Right forelimb (tissue), 1 donor: Measurements from ENCODE around the gene OR6A2.
"Not testable (repeated sequence)": the region's sequence is repeated elsewhere in the genome, so short reads cannot be mapped to it uniquely, and the experiment has no call there.

Experiments
- DNase-seq: peaks from one replicate; pipeline ENCODE4 v3.0.0-alpha.2; 2018

OR6A2 gene

DNA sequence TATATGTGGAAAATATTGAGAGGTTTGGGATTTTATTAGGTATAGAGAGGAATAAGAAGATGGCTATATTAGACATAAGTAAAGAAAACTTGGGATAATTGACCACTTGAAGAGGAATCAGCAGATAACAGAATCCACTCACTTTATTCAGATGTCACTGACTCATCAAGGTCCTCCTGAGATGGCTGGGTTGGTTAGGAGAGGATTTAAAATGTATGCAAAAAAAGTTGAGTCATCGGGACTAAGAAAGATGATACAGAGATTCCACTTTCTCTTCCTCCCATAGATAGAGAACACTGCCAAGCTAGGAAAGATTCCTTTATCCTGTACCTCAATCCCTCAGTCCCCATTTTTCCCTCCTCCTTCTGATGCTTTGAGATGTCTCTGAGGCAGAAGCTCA lies at the start of gene OR6A2:
TSS of gene OR6A2 (minus strand) at position 288 of the 400 bp plus-strand sequence. CDS start 3,981 bp downstream, outside the sequence.
- no peak for DNase-seq

DNA sequence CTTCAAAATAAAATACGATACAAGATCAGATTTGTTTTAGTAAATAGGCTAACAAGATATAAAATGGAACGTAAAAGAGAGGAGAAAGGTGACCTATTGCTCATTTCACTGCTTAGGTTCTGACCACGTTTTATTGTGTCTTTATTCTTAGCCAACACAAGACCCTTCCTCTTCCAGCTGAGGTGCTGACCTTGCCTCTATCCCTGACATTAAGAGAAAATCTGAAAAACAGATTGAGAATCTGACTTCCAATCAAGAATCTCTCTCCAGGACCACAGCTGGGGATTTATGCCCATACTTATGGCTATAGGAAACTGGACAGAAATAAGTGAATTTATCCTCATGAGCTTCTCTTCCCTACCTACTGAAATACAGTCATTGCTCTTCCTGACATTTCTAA lies 45.9 kb upstream of the OR6A2 start, which contains the start of gene OR10A5:
TSS of gene OR10A5 (plus strand) at position 301 of the 400 bp plus-strand sequence. CDS start at position 301, 0 bp downstream.
- DNase-seq, result no peak

- DNase-seq, result no peak
These were observed 44.9 kb upstream of the OR6A2 start for GRCh38 chr11:6844356-6844755.

- DNase-seq, result no peak
These were observed 44.2 kb upstream of the OR6A2 start for GRCh38 chr11:6843670-6844069.

- DNase-seq, result no peak
These were observed 42.2 kb upstream of the OR6A2 start for GRCh38 chr11:6841694-6842093.

DNA sequence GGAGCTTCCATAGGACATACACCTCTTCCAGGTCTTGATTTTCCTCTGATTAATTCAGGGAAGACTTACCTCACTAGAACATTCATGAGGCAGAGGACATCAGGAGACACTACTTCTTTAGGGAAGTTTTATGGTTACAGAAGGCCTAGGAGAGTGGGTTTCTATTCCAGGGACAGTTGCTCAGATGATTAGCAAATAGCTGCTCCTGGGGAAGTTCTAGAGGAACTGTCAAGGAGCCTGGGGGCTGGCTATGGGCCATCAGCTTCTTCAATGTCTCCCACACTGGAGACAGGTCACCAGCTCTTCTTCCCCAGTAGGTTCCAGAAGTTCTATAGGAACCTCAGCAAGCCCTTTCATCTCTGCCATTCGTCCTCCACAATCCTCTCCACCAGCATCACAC lies 34.5 kb upstream of the OR6A2 start:
- no peak for DNase-seq

- no peak for DNase-seq
These were observed 33.9 kb upstream of the OR6A2 start for GRCh38 chr11:6833356-6833755.

DNA sequence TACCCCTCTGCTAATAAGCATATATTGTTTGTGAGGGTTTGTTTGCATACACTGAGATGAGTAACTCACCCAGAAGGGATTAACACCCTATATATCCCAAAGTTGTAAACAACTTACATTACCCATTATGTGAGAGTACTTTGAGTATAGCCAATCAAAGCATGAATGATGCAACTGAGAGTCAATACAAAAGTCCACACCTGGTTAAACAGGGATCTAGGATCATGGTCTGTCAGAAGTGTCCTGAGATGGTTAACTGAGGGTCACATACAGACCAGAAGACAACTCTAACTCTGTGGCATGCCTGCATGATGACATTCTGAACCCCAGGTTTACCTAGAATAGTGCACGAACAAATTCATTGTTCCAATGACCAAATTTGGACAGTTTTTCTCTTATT lies 28.6 kb upstream of the OR6A2 start:
- DNase-seq, result no peak

DNA sequence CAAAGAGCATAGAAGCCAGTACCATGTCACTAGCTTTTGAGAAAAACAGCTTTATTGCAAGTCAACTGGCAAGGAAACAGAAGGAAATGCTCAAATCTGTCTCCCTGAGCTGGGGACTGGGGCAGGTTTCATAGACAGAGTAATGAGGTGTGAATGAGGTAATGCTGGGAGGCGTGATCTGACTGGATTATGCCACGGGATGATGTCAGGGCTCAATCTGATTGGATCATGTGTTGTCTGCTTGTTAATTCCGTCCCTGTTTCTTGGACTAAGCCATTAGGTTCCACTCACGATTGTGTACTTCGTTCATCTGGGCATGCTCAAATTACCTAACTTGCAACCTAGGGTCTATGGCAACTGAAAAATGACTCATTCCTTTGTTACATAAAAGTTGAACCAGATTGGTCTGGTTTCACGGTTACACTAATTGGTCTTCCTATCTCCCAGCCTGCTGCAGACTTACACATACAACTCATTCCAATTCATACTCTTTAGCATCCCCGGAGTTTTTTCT lies 25.8 kb upstream of the OR6A2 start:
- peak; percentile 53 for DNase-seq

DNA sequence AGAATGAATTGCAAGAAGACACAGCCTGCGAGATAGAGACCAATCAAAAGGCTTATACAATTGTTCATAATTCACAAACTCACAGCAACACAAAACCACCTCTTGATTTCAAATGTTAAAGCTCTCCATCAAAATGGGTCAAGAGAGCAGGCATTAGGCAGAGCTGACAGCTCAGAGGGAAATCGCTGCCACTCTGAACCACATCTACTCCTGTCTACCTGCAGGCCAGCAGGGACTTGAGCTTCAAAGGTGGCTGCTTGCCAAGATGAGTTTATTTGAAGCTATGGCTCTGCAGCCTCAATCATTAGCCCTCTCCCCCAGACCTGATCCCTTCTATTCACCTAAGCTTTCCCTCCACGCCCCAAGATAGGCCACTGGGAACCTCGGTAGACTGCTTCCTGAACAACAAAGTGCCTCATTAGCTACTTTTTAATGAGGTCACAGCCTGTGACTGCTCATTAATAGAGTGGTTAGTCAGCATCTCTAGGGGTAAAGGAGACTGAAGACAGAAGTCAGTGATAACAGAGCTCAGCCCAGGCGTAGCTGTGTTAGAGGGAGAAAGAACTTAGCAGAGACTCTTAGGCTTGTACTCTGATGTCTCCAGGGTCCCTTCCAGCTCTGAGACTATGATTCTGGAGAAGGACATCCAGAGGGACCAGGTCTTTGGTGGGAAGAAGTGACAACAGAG lies 24.8 kb upstream of the OR6A2 start:
- no peak for DNase-seq

DNA sequence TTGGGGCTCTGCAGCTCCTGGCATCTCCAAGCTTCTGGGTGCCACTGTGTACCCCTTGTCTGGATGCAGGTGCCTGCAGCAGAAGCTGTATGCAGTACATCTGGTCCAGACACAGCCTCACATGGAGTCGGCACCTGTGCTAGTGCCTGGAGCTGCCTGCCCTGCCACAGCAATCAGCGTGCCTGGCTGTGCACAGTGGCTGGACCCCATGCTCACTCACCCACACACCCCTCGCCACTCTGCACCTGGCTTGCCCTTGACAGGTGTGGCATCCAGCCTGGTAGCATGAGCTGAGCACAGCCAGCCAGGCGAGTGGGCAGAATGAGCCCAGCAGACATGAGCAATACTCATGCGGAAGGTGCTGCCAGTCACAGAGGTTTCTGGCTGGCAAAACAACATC lies 19.5 kb upstream of the OR6A2 start:
- DNase-seq, result no peak

GRCh38 chr11:6817694-6818093 lies 18.2 kb upstream of the OR6A2 start:
- DNase-seq, result no peak

- no peak for DNase-seq
These were observed 14.2 kb upstream of the OR6A2 start for GRCh38 chr11:6813656-6814055.

DNA sequence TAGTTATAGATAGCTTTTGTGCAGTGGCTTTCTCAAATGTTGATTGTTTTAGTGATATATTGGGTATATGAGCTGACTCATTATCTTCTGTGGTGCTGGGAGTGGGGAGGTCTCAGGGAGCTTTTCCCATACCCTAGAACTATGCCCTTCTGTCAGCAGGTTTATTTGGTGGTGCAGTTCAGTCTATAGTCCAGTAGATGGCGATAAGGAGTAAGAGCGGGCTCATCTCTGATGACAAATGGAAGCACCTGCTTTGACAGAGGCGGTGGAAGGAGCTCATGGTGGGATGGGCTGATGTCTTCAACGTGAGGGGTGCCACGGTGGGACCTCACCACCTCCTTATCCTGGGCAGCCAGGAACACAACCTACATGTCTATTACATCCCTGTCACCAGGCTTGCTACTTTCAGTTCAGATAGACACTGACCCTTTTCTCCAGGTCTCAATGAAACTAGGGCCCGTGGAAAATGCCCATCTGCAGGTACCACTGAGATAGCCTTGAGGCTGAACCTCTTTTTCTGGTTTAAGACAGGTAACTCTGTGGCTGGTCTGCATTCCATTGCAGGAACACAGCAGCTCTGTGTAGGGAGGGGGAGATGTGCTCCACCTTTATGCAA lies 13.0 kb upstream of the OR6A2 start:
- no peak for DNase-seq

DNA sequence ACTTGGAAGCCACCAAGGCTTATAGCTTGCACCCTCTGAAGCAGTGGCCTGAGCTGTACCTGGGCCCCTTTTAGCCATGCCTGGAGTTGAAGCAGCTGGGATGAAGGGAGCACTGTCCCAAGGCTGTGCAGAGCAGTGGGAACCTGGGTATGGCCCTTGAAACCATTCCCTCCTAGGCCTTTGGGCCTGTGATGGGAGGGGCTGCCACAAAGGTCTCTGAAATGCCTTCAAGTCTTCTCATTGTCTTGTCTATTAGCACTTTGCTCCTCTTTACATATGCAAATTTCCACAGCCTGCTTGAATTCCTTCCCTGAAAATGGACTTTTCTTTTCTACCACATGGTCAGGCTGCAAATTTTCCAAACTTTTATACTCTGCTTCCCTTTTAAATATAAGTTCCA lies 1.6 kb upstream of the OR6A2 start:
- not testable (repeated sequence) for DNase-seq

- no peak for DNase-seq
These were observed 4.8 kb downstream of the OR6A2 start for GRCh38 chr11:6794639-6795038.

GRCh38 chr11:6790546-6790945 lies 8.9 kb downstream of the OR6A2 start:
- DNase-seq, result no peak

GRCh38 chr11:6782720-6783119 lies 16.8 kb downstream of the OR6A2 start, which contains the start of gene OR2AG1:
Gene OR2AG1, plus strand, starts transcription at chr11:6783020. Its CDS starts 2,018 bp downstream, at chr11:6785038.
- no peak for DNase-seq

- DNase-seq, result no peak
These were observed 18.7 kb downstream of the OR6A2 start for GRCh38 chr11:6780829-6781228.

DNA sequence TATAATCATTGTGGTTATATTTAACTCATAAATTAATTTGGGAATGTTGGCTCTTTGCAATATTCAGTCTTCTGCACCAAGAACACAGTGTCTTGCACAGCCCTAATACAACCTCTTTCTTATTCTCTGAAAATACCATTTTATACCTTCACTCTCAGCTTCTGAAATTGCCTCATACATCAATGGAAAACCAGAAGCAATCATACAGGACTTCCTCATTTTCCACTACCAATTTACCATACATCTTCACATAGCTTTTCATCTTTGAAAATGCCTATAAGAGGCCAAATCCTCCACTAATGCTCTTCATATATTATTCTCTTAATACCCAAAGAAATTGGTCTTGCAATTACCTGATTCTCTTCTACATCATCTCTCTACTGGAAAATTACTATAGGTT lies 21.0 kb downstream of the OR6A2 start:
- no peak for DNase-seq

DNA sequence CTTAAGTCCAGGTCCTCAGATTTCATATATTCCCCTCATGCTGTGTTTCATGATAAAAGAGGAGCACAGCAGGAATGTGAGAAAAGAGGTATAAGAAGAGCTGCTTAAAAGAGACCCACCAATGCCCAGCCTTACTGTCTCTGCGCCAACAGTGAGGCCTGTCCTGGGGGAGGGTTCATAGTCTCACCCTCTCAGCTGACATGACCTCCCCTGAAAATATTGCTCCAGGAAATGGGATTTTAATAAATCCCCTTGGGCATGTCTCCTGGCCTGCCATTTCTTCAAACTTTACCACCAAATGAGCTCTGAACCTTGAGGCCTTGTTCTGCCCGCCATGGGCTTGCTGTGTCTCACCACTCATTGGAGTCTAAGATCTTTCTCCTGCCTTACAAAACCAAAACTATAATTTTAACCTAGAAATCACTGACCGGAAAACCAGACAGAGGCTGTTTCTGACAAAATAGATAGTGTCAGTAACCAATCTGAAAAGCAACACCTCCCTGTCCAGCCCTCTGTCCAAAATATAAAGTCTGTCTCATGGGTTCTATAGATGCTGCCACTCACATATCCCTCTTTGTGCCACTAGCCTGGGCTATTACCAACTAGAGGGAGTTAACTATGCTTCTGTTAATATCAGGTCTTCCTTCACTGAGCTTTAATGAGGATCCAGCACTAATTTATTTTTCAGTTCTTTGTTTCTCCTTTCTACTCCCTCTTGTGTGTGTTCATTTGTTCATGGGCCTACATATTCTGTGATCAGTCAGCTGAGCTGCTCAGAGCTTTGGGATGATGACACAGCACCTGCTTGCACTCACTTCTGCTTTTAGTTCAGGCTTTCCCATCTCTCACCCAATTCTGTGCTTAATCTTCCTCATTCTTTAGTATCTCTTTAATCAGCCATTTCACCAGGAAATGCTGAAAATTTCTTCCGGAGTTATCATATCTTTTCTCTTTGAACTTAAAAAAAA lies 27.3 kb downstream of the OR6A2 start, which contains the start of gene OR2AG2:
TSS of gene OR2AG2 (minus strand) at position 51 of the 968 bp plus-strand sequence. CDS start 3,019 bp downstream, outside the sequence.
- no peak for DNase-seq

- DNase-seq, result peak; percentile 62
These were observed 42.0 kb downstream of the OR6A2 start for GRCh38 chr11:6757373-6757967.

GRCh38 chr11:6755953-6756347 lies 43.5 kb downstream of the OR6A2 start:
- no peak for DNase-seq
